Measurements from ENCODE around the gene SLC4A2.

The SLC4A2 gene

DNA sequence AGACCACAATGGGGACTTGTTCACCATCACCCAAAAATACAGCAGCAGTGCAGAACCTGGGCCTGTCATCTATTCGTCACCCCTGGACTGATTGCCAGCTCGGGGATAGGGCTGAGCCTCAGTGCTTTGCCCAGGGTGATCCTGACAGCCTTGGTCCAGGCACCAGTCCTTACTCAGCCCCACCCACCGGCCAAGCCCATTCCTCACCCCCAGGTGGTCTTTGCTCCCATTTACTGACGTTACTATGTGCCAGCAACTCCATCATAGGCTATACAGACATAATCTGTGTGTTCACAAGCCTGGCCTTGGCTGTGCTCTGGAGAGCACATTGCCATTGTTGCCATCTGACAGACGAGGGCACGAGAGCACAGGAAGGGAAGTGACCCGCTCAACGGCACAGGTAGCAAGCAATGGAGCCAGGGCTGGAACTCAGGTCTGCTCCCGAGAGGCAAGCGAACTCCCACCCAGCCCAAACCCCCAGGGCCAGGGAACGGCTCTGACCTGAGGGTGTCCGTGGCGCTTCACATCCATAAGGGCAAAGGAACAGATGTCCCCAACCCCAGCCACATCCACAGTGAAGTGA lies 41.9 kb upstream of the SLC4A2 start:
- TF ChIP-seq, protein P1, sequence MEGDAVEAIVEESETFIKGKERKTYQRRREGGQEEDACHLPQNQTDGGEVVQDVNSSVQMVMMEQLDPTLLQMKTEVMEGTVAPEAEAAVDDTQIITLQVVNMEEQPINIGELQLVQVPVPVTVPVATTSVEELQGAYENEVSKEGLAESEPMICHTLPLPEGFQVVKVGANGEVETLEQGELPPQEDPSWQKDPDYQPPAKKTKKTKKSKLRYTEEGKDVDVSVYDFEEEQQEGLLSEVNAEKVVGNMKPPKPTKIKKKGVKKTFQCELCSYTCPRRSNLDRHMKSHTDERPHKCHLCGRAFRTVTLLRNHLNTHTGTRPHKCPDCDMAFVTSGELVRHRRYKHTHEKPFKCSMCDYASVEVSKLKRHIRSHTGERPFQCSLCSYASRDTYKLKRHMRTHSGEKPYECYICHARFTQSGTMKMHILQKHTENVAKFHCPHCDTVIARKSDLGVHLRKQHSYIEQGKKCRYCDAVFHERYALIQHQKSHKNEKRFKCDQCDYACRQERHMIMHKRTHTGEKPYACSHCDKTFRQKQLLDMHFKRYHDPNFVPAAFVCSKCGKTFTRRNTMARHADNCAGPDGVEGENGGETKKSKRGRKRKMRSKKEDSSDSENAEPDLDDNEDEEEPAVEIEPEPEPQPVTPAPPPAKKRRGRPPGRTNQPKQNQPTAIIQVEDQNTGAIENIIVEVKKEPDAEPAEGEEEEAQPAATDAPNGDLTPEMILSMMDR (IDR thresholded peaks at IDR 0.05; ENCODE audit: low read depth, low read length), result no peak
- no peak overlapping the region for H3K4me3 ChIP-seq (ENCODE audit: low read depth, low read length)

DNA sequence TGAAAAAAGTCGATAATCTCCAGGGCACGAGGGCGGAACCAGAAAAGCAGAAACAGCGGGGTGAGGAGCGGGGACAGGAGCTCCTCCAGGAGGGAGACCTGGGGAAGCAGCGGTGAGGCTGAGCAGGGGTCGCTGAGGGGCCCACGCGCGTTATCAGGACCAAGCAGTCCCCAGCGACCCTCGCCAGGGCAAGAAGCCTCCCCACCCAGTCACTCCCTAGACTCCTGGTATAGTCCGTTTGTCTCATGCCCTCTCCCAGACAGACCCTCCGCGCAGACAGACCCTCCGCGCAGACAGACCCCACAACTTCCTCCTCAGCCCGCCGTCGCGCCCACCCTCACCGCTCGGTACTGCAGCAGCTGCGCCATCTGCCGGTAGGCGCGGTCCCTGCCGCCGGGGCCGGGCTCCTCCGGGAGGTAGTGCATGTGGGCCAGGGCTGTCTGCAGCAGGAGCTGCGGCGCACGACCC lies 41.4 kb upstream of the SLC4A2 start:
- TF ChIP-seq, protein P1 (IDR thresholded peaks at IDR 0.05; ENCODE audit: low read depth, low read length), result peak; percentile 92
- no peak overlapping the region for H3K4me3 ChIP-seq (ENCODE audit: low read depth, low read length)

DNA sequence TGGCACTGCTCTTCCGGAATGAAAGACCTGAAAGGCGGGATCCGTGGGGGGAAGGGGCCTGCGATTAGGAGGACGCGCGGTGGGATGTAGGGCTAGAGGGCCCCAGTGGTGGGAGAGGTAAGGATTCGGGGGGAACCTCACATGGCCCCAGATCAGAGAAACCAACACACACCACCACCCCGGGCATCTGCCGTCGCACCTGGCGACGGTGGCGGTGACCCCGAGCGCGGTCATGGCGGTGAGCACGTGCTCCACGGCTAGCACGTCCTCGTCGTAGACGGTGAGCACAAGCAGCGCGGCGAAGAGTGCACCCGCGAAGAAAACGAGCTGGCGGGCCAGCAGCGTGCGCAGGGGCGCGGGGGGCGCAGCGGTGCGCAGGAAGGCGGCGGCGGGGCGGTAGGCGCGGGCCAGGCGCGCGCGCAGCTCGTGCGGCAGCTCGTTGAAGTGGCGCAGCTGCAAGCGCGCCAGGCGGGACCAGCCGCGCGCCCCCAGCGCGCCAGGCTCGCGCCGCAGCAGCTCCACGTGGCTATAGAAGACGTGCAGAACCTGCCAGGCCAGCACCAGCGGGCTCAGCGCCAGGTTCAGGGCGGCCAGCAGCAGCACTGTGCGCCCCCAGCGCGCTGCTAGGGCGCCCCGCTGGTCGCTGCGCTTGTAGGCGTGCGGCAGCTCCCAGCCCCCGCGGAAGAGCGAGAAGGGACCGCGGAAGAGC lies 40.8 kb upstream of the SLC4A2 start:
- no peak overlapping the region for H3K4me3 ChIP-seq (ENCODE audit: low read depth, low read length)
- TF ChIP-seq, protein P1 (IDR thresholded peaks at IDR 0.05; ENCODE audit: low read depth, low read length), result no peak

DNA sequence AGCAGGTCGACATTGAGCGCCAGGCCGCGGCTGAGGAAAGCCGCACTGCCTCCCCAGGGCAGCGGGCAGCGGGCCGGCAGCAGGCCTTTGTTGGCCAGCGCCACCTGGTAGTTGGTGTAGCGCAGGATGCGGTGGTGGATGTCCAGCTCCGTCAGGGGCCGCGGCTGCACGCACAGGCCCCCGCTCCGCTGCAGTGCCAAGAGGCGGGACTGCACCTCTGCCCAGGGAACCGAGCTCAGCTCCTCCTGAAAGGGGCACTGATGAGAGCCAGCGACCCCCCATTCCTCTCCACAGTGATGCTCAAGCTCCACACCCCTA lies 40.3 kb upstream of the SLC4A2 start:
- no peak overlapping the region for H3K4me3 ChIP-seq (ENCODE audit: low read depth, low read length)
- TF ChIP-seq, protein P1 (IDR thresholded peaks at IDR 0.05; ENCODE audit: low read depth, low read length), result no peak

DNA sequence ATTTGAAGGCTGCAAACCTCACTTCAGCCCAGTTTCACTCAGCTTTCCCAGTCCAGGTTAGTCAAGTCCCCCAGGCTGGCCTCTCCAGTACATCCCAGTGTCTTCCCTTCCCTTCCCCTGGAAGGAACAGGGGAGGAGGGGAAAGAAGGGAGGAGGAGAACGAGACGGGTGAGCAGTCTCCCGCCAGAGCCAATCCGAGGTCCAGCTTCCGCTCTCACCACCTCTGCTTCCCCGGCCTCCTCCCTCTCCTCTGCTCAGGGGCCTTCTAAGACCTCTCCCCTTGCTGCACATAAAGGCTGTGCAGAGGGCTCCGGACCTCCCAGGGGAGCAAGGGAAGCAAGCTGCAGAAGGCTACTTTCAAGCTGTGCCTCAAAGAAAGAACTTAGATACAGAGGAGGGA lies 39.2 kb upstream of the SLC4A2 start:
- TF ChIP-seq, protein P1 (IDR thresholded peaks at IDR 0.05; ENCODE audit: low read depth, low read length), result no peak
- H3K4me3 ChIP-seq (ENCODE audit: low read depth, low read length), result no peak overlapping the region

DNA sequence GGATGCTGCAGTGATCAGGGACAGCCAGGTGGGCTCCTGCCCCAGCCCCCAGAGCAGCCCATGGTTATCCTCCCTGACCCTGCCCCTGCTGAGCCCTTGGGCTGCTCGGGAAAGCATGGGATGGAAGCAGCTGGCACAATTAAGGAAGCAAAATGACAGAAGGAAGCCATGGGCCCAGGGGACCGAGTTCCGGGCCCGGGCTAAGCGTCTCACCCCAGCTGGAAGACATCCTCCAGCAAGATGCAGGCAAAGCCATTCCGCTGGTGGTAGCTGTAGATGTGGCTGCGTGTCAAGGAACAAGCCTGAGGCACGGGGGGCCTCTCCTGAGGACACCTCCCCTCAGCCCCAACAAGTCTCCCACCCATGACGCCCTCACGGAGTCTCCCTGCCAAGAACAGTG lies 36.2 kb upstream of the SLC4A2 start:
- TF ChIP-seq, protein P1 (IDR thresholded peaks at IDR 0.05; ENCODE audit: low read depth, low read length), result no peak

DNA sequence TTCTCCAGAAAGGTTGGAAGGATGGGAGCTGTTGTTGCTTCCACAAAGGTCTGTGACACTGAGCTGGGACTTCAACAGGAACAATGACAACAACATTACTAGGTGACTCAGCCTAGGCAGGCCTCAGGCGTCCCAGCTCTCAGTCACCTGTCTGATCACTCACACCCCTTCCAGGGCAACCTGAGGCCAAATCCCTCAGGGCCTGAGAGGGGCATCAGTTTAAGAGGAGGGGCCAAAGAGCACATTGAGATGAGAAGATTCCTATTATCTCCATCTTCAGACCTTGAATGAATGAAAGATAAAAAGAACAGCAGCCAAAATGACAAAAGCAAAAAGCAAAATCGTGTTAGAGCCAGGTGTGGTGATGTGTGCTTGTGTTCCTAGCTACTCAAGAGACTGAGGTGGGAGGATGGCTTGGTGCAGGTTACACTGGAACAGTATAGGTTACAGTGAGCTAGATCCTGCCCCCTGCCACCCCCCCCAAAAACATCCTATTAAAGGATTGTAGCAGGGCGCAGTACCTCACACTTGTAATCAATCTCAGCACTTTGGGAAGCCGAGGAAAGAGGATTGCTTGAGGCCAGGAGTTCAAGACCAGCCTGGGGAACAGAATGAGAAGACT lies 34.8 kb upstream of the SLC4A2 start, which contains the start of gene ATG9B:
Gene ATG9B, minus strand, starts transcription at position 60 of the 622 bp plus-strand sequence. CDS start 71 bp downstream, outside the sequence.
- TF ChIP-seq, protein P1 (IDR thresholded peaks at IDR 0.05; ENCODE audit: low read depth, low read length), result no peak
- H3K4me3 ChIP-seq (ENCODE audit: low read depth, low read length), result no peak within 1 kb of the TSS

More for the DNA sequence above, 36.2 kb upstream of the SLC4A2 start:
- no peak overlapping the region for H3K4me3 ChIP-seq (ENCODE audit: low read depth, low read length)
